ENCODE measurements around the gene COPS7A. TPM values are rescaled to one million over a fixed set of nuclear protein-coding genes. Genes with fewer than 3 reads are reported as not detected.

Gene COPS7A
- total RNA-seq, 3 donors from 2014 or later, result 52.1 to 72.2 (median 59.9) TPM

DNA sequence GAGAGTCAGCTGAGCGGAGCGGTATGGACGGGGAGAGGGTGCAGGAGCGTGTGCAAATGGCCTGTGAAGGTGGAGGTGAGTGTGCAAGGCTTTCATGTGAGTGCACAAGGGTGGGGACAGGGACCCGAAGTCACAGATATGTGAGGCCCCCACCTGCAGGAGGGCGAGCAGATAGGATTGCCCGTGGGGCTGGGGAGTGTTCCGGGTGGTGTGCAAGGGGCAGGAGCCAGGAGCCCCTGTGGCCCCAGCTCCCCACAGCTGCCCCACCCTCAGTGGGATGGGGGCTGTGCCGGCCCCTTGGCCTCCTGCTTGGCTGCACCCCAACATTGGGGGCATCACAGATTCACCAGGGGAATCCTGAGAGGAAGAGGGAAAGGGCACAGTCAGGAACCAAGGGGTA, 29.1 kb upstream of the COPS7A start:
- intact Hi-C loops (cut with DNase I; ENCODE audit: low total_unique reads), result no loop called here

DNA sequence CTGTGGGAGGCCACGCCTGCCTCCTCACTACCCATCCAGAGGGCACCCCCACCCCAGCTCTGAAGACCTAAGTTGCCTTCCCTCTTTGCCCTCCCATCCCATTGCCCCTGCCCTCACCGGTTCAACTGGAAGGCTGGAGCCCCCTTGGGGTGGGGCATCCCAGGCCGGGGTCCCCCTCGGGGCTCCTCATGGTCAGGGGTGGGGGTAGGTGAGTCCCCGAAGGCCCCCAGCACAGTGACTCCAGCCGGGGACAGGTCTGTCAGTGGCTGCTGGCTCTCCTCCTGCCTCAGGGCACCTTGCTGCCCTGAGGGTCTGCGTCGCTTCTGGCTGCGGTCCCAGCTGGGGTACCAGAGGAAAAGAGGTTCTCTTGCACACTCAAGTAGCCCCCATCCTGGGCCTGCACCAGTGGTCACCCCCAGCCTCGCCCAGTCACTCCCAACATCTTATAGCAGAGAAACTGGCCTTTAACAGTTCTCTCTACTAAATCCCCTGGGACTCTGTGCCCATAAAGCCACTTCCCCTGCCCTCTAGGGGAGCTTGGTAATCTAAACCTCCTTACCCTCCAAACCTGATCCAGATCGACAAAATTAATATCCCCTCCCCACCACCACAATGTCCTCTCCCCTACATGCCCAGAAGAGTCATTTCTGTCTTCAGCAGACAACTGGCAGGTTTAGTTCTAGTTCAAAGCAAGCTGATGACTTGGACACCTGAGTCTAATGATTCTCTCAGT, 28.4 kb upstream of the COPS7A start:
- Histone ChIP-seq H3K27me3 (peaks cover 6 to 35% of the 10 kb centered on the region in 2 donors), H3K4me3 (no peak overlapping the region), H3K9me3 (no peaks in the 10 kb centered on the region), H3K4me1 (peaks cover 0 to under 1% of the 10 kb centered on the region in 2 donors), H3K27ac (no peak overlapping the region), H3K36me3 (no peaks in the 10 kb centered on the region)
- DNase-seq (ENCODE audit: low spot score in 2 of 2), result no peak
- intact Hi-C loops (cut with DNase I; ENCODE audit: low total_unique reads), result no loop called here
- TF ChIP-seq, protein P1, sequence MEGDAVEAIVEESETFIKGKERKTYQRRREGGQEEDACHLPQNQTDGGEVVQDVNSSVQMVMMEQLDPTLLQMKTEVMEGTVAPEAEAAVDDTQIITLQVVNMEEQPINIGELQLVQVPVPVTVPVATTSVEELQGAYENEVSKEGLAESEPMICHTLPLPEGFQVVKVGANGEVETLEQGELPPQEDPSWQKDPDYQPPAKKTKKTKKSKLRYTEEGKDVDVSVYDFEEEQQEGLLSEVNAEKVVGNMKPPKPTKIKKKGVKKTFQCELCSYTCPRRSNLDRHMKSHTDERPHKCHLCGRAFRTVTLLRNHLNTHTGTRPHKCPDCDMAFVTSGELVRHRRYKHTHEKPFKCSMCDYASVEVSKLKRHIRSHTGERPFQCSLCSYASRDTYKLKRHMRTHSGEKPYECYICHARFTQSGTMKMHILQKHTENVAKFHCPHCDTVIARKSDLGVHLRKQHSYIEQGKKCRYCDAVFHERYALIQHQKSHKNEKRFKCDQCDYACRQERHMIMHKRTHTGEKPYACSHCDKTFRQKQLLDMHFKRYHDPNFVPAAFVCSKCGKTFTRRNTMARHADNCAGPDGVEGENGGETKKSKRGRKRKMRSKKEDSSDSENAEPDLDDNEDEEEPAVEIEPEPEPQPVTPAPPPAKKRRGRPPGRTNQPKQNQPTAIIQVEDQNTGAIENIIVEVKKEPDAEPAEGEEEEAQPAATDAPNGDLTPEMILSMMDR (IDR thresholded peaks at IDR 0.05), result no peak
- TF ChIP-seq POLR2A (IDR thresholded peaks at IDR 0.05) (no peak), POLR2AphosphoS5 (IDR thresholded peaks at IDR 0.05) (no peak)

More for the DNA sequence above, 29.1 kb upstream of the COPS7A start:
- Histone ChIP-seq H3K27me3 (peaks cover 0 to 28% of the 10 kb centered on the region in 2 donors), H3K9me3 (no peaks in the 10 kb centered on the region), H3K36me3 (no peaks in the 10 kb centered on the region), H3K27ac (no peak overlapping the region), H3K4me3 (no peak overlapping the region), H3K4me1 (peaks cover 0 to 5% of the 10 kb centered on the region in 2 donors)
- TF ChIP-seq POLR2A (IDR thresholded peaks at IDR 0.05), result no peak
- TF ChIP-seq POLR2AphosphoS5 (IDR thresholded peaks at IDR 0.05), result no peak
- TF ChIP-seq, protein P1 (IDR thresholded peaks at IDR 0.05), result no peak
- no peak for DNase-seq (ENCODE audit: low spot score in 2 of 2)

DNA sequence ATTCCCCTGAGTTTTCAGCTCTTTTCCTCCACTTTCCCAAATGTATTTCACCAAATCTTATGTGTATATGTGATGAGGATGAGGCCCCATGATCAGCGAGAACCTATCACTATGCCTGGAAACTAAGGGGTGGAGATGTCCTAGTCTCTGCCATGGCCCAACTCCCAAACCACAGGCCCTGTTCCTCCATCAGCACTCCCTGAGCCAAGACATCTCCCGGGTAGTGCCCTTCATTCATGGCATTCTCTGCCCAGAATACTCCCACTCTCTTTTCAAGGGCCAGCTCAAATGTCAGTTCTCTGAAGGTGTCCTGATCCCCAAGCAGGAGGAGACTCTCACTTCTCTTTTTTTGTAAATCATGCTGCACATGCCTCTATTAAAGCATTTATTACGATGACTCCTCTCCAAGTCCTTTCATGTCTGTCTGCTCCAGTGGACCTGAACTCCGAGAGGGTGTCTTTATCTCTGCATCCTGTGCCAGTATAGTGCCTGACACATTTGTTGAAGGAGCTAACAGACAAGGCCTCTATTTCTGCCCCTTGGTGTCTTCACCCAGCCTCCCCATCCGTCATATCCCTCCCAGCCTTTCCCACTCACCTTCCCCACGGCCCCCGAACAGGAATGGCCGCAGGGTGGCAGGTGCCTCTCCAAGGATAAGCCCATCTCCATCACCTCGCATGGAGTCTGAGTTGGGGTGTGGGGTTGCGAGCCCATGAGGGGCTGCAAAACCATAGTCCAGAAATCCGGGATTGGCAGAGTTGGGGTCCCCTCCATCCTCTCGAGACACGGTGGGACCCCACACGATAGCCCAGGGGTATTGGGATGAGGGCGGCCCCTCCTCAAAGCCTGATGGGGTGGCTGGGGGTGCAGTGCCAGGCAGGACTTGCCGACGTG, 26.9 kb upstream of the COPS7A start:
- H3K36me3 ChIP-seq, result no peaks in the 10 kb centered on the region
- H3K4me3 ChIP-seq, result no peak overlapping the region
- H3K9me3 ChIP-seq, result no peaks in the 10 kb centered on the region
- TF ChIP-seq POLR2A (IDR thresholded peaks at IDR 0.05) (no peak), POLR2AphosphoS5 (IDR thresholded peaks at IDR 0.05) (no peak)
- TF ChIP-seq, protein P1 (IDR thresholded peaks at IDR 0.05), result no peak
- intact Hi-C loops (cut with DNase I; ENCODE audit: low total_unique reads), result no loop called here
- no peak overlapping the region for H3K27ac ChIP-seq
- no peak for DNase-seq (ENCODE audit: low spot score in 2 of 2)
- no peaks in the 10 kb centered on the region for H3K4me1 ChIP-seq
- H3K27me3 ChIP-seq, result peaks cover 6 to 50% of the 10 kb centered on the region in 2 donors

DNA sequence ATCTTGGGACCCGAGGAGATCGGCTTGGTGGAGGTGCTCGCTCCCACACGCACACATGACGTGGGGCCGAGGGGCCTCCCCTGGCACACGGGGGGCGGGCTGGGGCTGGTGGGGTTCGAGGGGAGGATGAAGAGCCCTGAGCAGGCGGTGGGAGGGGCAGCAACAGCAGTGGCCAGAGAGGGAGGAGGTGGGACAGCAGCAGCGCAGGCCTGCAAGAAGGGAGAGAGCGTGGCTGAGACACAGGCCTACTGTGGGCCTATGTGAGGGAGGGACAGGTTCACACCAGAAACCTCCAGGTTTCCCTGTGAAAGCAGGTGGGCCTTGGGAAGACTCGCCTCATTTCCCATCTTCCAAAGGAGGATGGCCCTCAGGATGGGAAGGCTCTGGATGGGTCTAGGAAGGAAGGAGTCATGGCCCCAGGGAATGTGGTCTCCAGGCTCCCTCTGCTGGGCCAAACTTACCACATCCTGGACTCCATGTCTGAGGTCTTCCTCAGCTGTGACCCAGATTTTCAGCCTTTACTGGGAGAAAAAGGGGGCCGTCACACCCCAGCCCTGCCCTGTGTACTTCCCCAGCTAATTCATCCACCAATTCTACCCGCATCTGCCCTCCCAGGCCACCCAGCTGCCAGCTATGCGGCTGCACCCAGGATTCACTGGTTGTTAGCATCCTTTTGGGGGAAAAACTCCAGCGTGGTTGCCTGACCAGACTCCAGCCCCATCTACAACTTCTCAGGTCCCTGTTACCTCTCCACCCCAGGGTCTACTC, 26.1 kb upstream of the COPS7A start:
- no peak for DNase-seq (ENCODE audit: low spot score in 2 of 2)
- Histone ChIP-seq H3K27me3 (peaks cover 6 to 58% of the 10 kb centered on the region in 2 donors), H3K9me3 (no peaks in the 10 kb centered on the region), H3K4me1 (no peaks in the 10 kb centered on the region), H3K36me3 (no peaks in the 10 kb centered on the region), H3K27ac (no peak overlapping the region), H3K4me3 (no peak overlapping the region)
- intact Hi-C loops (cut with DNase I; ENCODE audit: low total_unique reads), result no loop called here
- TF ChIP-seq POLR2AphosphoS5 (IDR thresholded peaks at IDR 0.05), result no peak
- no peak for TF ChIP-seq POLR2A (IDR thresholded peaks at IDR 0.05)
- TF ChIP-seq, protein P1 (IDR thresholded peaks at IDR 0.05), result no peak
